H9 (cell line): Measurements from ENCODE around the gene MASP2. TPM values are rescaled to one million over a fixed set of nuclear protein-coding genes. Genes with fewer than 3 reads are reported as not detected.

Source experiments
- DNase-seq: peaks from one replicate; pipeline ENCODE4 v3.0.0-alpha.2; 2017
- H2AFZ ChIP-seq: one replicate; pipeline ENCODE4 v1.6.1; 2013; ENCODE audit warnings: mild to moderate bottlenecking, low read length, control low read depth, moderate library complexity
- H2AK5ac ChIP-seq: 2 replicates; pipeline ENCODE4 v1.6.1; 2013; ENCODE audit warnings: low read length, control low read depth, mixed read lengths; ENCODE audit not compliant: insufficient read length
- H2BK120ac ChIP-seq: one replicate; pipeline ENCODE4 v1.6.1; 2013; ENCODE audit warnings: low read depth, mild to moderate bottlenecking, low read length, control low read depth, inconsistent platforms; ENCODE audit not compliant: poor library complexity, severe bottlenecking
- H2BK12ac ChIP-seq: 2 replicates; pipeline ENCODE4 v1.6.1; 2013; ENCODE audit warnings: low read length, control low read depth, mixed read lengths, low read depth; ENCODE audit not compliant: insufficient read length
- H2BK15ac ChIP-seq: 2 replicates; pipeline ENCODE4 v1.6.1; 2013; ENCODE audit warnings: low read depth, low read length, control low read depth
- H2BK20ac ChIP-seq: one replicate; pipeline ENCODE4 v1.6.1; 2013; ENCODE audit warnings: low read depth, mild to moderate bottlenecking, low read length, control low read depth, inconsistent platforms; ENCODE audit not compliant: poor library complexity, severe bottlenecking
- H2BK5ac ChIP-seq: 2 replicates; pipeline ENCODE4 v1.6.1; 2013; ENCODE audit warnings: low read length, control low read depth, mixed read lengths; ENCODE audit not compliant: insufficient read length
- H3K14ac ChIP-seq: 2 replicates; pipeline ENCODE4 v1.6.1; 2013; ENCODE audit warnings: low read length, control low read depth; ENCODE audit not compliant: insufficient read depth
- H3K18ac ChIP-seq: 2 replicates; pipeline ENCODE4 v1.6.1; 2013; ENCODE audit warnings: low read depth, mild to moderate bottlenecking, mixed read lengths, low read length, control low read depth; ENCODE audit not compliant: insufficient read length
- H3K23ac ChIP-seq: 2 replicates; pipeline ENCODE4 v1.6.1; 2013; ENCODE audit warnings: low read length, control low read depth, mixed read lengths, low read depth; ENCODE audit not compliant: insufficient read length
- H3K23me2 ChIP-seq: 2 replicates; pipeline ENCODE4 v1.6.1; 2013; ENCODE audit warnings: low read depth, mild to moderate bottlenecking, mixed read lengths, low read length, control low read depth; ENCODE audit not compliant: insufficient read length, poor library complexity, severe bottlenecking
- H3K27ac ChIP-seq: 2 replicates; pipeline ENCODE4 v1.5.1; 2013; ENCODE audit warnings: low read length, control low read depth, mixed read lengths, low read depth; ENCODE audit not compliant: insufficient read length
- H3K27me3 ChIP-seq: 2 replicates; pipeline ENCODE4 v1.6.1; 2013; ENCODE audit warnings: low read length, control low read depth, inconsistent platforms; ENCODE audit not compliant: insufficient read depth
- H3K4ac ChIP-seq: 2 replicates; pipeline ENCODE4 v1.6.1; 2013; ENCODE audit warnings: low read depth, mild to moderate bottlenecking, control low read depth, inconsistent platforms, low read length, moderate library complexity
- H3K4me1 ChIP-seq: 2 replicates; pipeline ENCODE4 v1.6.1; 2013; ENCODE audit warnings: low read length, control low read depth, inconsistent platforms; ENCODE audit not compliant: insufficient read depth
- H3K4me2 ChIP-seq: 2 replicates; pipeline ENCODE4 v1.6.1; 2013; ENCODE audit warnings: low read length, control low read depth, mixed read lengths; ENCODE audit not compliant: insufficient read length, insufficient read depth
- H3K56ac ChIP-seq: 2 replicates; pipeline ENCODE4 v1.6.1; 2013; ENCODE audit warnings: low read depth, mild to moderate bottlenecking, mixed read lengths, low read length, control low read depth; ENCODE audit not compliant: insufficient read length
- H3K79me1 ChIP-seq: 2 replicates; pipeline ENCODE4 v1.6.1; 2013; ENCODE audit warnings: low read depth, mild to moderate bottlenecking, moderate library complexity, low read length, control low read depth, inconsistent platforms; ENCODE audit not compliant: insufficient read depth, poor library complexity, severe bottlenecking
- H3K79me2 ChIP-seq: 2 replicates; pipeline ENCODE4 v1.6.1; 2013; ENCODE audit warnings: low read length, control low read depth, inconsistent platforms; ENCODE audit not compliant: insufficient read depth
- H3K9ac ChIP-seq: 2 replicates; pipeline ENCODE4 v1.6.1; 2013; ENCODE audit warnings: low read length, control low read depth, mixed read lengths; ENCODE audit not compliant: insufficient read length; ENCODE audit errors: extremely low read depth
- H3K9me3 ChIP-seq: one replicate; pipeline ENCODE4 v1.6.1; 2013; ENCODE audit warnings: low read depth, low read length, inconsistent platforms; ENCODE audit not compliant: control insufficient read depth
- H3T11ph ChIP-seq: one replicate; pipeline ENCODE4 v1.6.1; 2013; ENCODE audit warnings: mild to moderate bottlenecking, low read length, control low read depth, inconsistent platforms
- H4K20me1 ChIP-seq: one replicate; pipeline ENCODE4 v1.6.1; 2013; ENCODE audit not compliant: control insufficient read depth, insufficient read length, insufficient read depth
- H4K5ac ChIP-seq: 2 replicates; pipeline ENCODE4 v1.6.1; 2013; ENCODE audit warnings: low read depth, mild to moderate bottlenecking, mixed read lengths, low read length, control low read depth; ENCODE audit not compliant: insufficient read length
- H4K8ac ChIP-seq: replicated peaks from 2 replicates; pipeline ENCODE4 v1.6.1; 2013; ENCODE audit warnings: low read length, control low read depth, mixed read lengths, low read depth; ENCODE audit not compliant: insufficient read length
- H4K91ac ChIP-seq: 2 replicates; pipeline ENCODE4 v1.6.1; 2013; ENCODE audit warnings: low read depth, mild to moderate bottlenecking, moderate library complexity, mixed read lengths, low read length, control low read depth; ENCODE audit not compliant: insufficient read length
- H3K27ac Mint-ChIP-seq, 3 experiments: 2 replicates in 2 of 3; 3 replicates in 1 of 3; pipeline ENCODE4 v1.8.0; 2020 to 2021; ENCODE audit warnings: mixed read lengths in 3 of 3, mild to moderate bottlenecking in 1 of 3, moderate library complexity in 1 of 3
- H3K27me3 Mint-ChIP-seq: 2 replicates; pipeline ENCODE4 v1.8.0; 2021; ENCODE audit warnings: low read depth, mild to moderate bottlenecking, moderate library complexity, mixed read lengths
- H3K36me3 Mint-ChIP-seq, 3 experiments: 2 replicates in 2 of 3; 3 replicates in 1 of 3; pipeline ENCODE4 v1.8.0; 2020 to 2021; ENCODE audit warnings: low read depth in 3 of 3, mixed read lengths in 3 of 3; ENCODE audit not compliant: insufficient read depth in 1 of 3
- H3K4me1 Mint-ChIP-seq, 2 experiments: 2 replicates each; pipeline ENCODE4 v1.8.0; 2020; ENCODE audit warnings: mixed read lengths in 2 of 2
- H3K4me3 Mint-ChIP-seq, 2 experiments: 2 replicates in 1 of 2; 3 replicates in 1 of 2; pipeline ENCODE4 v1.8.0; 2020 to 2021; ENCODE audit warnings: mild to moderate bottlenecking in 2 of 2, mixed read lengths in 2 of 2, moderate library complexity in 1 of 2
- H3K9me3 Mint-ChIP-seq, 2 experiments: 2 replicates in 1 of 2; 3 replicates in 1 of 2; pipeline ENCODE4 v1.8.0; 2020; ENCODE audit warnings: mild to moderate bottlenecking in 2 of 2, mixed read lengths in 2 of 2, moderate library complexity in 1 of 2
- WGBS: extraction: QIAGEN DNeasy Blood & Tissue Kit; methylation state at CpG from one replicate; pipeline ENCODE4 v1.1.7; 2013; ENCODE audit warnings: missing lambda C conversion rate, low lambda C conversion rate, mixed read lengths; ENCODE audit not compliant: insufficient read length; ENCODE audit errors: extremely low coverage; 5-methylcytosine and 5-hydroxymethylcytosine counted together
- total RNA-seq: library from RNA; stranded (reverse); gene quantifications from 2 replicates; pipeline ENCODE4 v1.2.1, GENCODE V29; 2021
- TF ChIP-seq, protein P1 (sequence below): fragments of 200-600 bp; sonication (generic); conservative IDR thresholded peaks from 3 replicates; pipeline ENCODE4 v1.8.0; 2021; ENCODE audit warnings: antibody characterized with exemption, mild to moderate bottlenecking

The MASP2 gene
- total RNA-seq, 1 experiment from 2014 or later = 0.46 TPM

DNA sequence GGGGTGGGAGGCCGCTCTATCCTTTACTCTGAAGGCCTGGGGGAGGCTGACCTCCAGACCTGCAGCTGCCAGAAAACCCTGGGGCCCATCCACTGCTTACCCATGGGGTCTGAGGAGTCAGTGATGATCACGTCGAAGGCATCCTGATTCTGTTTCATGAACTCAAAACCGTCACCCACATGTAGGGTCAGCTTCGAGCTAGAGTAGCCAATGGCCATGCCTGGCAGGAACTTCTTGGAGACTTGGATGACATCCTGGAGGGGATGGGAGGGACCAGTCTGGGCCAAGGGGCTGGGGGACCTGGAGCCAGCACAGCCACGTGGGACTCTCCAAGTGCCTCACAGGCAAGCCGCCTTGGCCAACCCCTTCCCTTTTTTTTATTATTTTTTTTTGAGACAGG lies 9.5 kb upstream of the MASP2 start:
- Mint-ChIP-seq H3K27ac (no peak overlapping the region), H3K27me3 (no peaks in the 10 kb centered on the region)
- no peaks in the 10 kb centered on the region for H4K20me1 ChIP-seq

More for the DNA sequence above, 9.5 kb upstream of the MASP2 start:
- no peak overlapping the region for H3K9ac ChIP-seq
- no CpG with 5 or more reads among the region's 7 CpGs for WGBS
- no peak overlapping the region for H2AFZ ChIP-seq
- no peak for DNase-seq
- H2BK120ac ChIP-seq = no peak overlapping the region
- no peak overlapping the region for H2AK5ac ChIP-seq
- peaks cover 2% of the 10 kb centered on the region; the same call in 1 of the 2 replicates for H3K79me2 ChIP-seq
- H3K4ac ChIP-seq = no peak overlapping the region
- no peaks in the 10 kb centered on the region; the same call in 1 of the 2 replicates for H3K27me3 ChIP-seq
- H3K18ac ChIP-seq = no peak overlapping the region
- no peak overlapping the region for H3K23ac ChIP-seq
- no peak overlapping the region for H2BK20ac ChIP-seq
- H3K14ac ChIP-seq = no peak overlapping the region
- H3K23me2 ChIP-seq = peaks cover 7% of the 10 kb centered on the region
- H3K27ac ChIP-seq = no peak overlapping the region
- TF ChIP-seq, protein P1, sequence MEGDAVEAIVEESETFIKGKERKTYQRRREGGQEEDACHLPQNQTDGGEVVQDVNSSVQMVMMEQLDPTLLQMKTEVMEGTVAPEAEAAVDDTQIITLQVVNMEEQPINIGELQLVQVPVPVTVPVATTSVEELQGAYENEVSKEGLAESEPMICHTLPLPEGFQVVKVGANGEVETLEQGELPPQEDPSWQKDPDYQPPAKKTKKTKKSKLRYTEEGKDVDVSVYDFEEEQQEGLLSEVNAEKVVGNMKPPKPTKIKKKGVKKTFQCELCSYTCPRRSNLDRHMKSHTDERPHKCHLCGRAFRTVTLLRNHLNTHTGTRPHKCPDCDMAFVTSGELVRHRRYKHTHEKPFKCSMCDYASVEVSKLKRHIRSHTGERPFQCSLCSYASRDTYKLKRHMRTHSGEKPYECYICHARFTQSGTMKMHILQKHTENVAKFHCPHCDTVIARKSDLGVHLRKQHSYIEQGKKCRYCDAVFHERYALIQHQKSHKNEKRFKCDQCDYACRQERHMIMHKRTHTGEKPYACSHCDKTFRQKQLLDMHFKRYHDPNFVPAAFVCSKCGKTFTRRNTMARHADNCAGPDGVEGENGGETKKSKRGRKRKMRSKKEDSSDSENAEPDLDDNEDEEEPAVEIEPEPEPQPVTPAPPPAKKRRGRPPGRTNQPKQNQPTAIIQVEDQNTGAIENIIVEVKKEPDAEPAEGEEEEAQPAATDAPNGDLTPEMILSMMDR = no peak
- Mint-ChIP-seq H3K4me1 (peaks cover 23 to 33% of the 10 kb centered on the region in 2 experiments), H3K4me3 (no peak overlapping the region), H3K36me3 (peaks cover 24 to 51% (median 30%) of the 10 kb centered on the region in 3 experiments), H3K9me3 (no peaks in the 10 kb centered on the region)
- H2BK12ac ChIP-seq = no peak overlapping the region
- no peak overlapping the region for H4K8ac ChIP-seq
- H3T11ph ChIP-seq = no peak overlapping the region
- no peak overlapping the region for H2BK15ac ChIP-seq
- H3K79me1 ChIP-seq = no peaks in the 10 kb centered on the region
- H3K4me2 ChIP-seq = no peak overlapping the region
- H3K9me3 ChIP-seq = no peaks in the 10 kb centered on the region
- no peak overlapping the region for H3K56ac ChIP-seq
- H4K91ac ChIP-seq = no peak overlapping the region
- H2BK5ac ChIP-seq = no peak overlapping the region
- no peaks in the 10 kb centered on the region for H3K4me1 ChIP-seq
- H4K5ac ChIP-seq = no peak overlapping the region
